Activated CD8-positive, alpha-beta memory T cell treated with anti-CD3 and anti-CD28 coated beads for 36 hours (primary cell): ENCODE measurements around the gene CDT1. TPM values are rescaled to one million over a fixed set of nuclear protein-coding genes. Genes with fewer than 3 reads are reported as not detected.

ENCODE experiments used
- CTCF ChIA-PET: fragments of 350-600 bp; sonication (Branson Sonifier 250); formaldehyde crosslinking; loops from one replicate; lab custom pipeline; 2021; ENCODE audit warnings: antibody characterized with exemption; lab: Charles Lee
- POLR2A ChIA-PET: fragments of 350-600 bp; sonication (Branson Sonifier 250); formaldehyde crosslinking; loops from one replicate; lab custom pipeline; 2021; ENCODE audit warnings: antibody characterized with exemption; lab: Charles Lee
- total RNA-seq, 2 experiments: library from RNA; stranded (reverse); gene quantifications; one replicate each; pipeline ENCODE4 v1.2.3, GENCODE V29; 2021

The CDT1 gene
- total RNA-seq, 2 experiments from 2014 or later = 110 to 119 TPM

GRCh38 chr16:88853325-88853941 lies 49.8 kb downstream of the CDT1 start:
- CTCF ChIA-PET = interaction anchor here (0.7 to 1.3 kb wide), 2 partner anchors 364 to 567 kb away, joined by 4 to 6 read pairs; partner anchors contain the start of gene ZNF778
- POLR2A ChIA-PET = interaction anchor here (1.2 kb wide), 1 partner anchor 339 kb away, joined by 3 read pairs; no protein-coding TSS in a partner anchor

- ChIA-PET POLR2A (interaction anchor here (0.5 kb wide), 1 partner anchor 386 kb away, joined by 7 read pairs; no protein-coding TSS in a partner anchor), CTCF (no interaction called here)
Measured at GRCh38 chr16:88854306-88855111, 50.9 kb downstream of the CDT1 start.

GRCh38 chr16:88855176-88855575 lies 51.6 kb downstream of the CDT1 start:
- CTCF ChIA-PET = interaction anchor here (1.2 kb wide), 1 partner anchor 12 kb away, joined by 3 read pairs; no protein-coding TSS in a partner anchor
- POLR2A ChIA-PET = no interaction called here

- POLR2A ChIA-PET = no interaction called here
- CTCF ChIA-PET = interaction anchor here (1.2 to 3.3 kb wide), 2 partner anchors 13 to 44 kb away, joined by 3 to 37 read pairs; partner anchors contain the start of gene APRT
Measured at GRCh38 chr16:88855736-88856121, 52.1 kb downstream of the CDT1 start.

- CTCF ChIA-PET = interaction anchor here (1.2 to 3.3 kb wide), 5 partner anchors 13 to 311 kb away, joined by 3 to 37 read pairs (median 8); partner anchors contain the start of gene APRT
Measured at GRCh38 chr16:88856122-88856827, 52.7 kb downstream of the CDT1 start.

GRCh38 chr16:88856828-88857727 lies 53.5 kb downstream of the CDT1 start, which contains the start of the genes GALNS and TRAPPC2L:
Gene GALNS (minus strand): TSS chr16:88856947. CDS start chr16:88856877, 70 bp downstream.
Gene TRAPPC2L (plus strand): TSS chr16:88857127. CDS start chr16:88857151, 24 bp downstream.
- CTCF ChIA-PET = interaction anchor here (0.6 to 3.3 kb wide), 13 partner anchors 11 to 310 kb away, joined by 3 to 37 read pairs (median 5); partner anchors contain the start of genes ACSF3 and APRT
- POLR2A ChIA-PET = interaction anchor here (0.6 to 1.9 kb wide), 4 partner anchors 45 to 308 kb away, joined by 3 to 13 read pairs (median 8); partner anchors contain the start of gene APRT

More at GRCh38 chr16:88856122-88856827, 52.7 kb downstream of the CDT1 start:
- POLR2A ChIA-PET = interaction anchor here (1.9 kb wide), 1 partner anchor 44 kb away, joined by 13 read pairs; the partner anchor contains the start of gene APRT

GRCh38 chr16:88857728-88858339 lies 54.2 kb downstream of the CDT1 start:
- POLR2A ChIA-PET = interaction anchor here (0.6 to 1.9 kb wide), 4 partner anchors 46 to 307 kb away, joined by 3 to 13 read pairs (median 8); partner anchors contain the start of gene APRT
- CTCF ChIA-PET = interaction anchor here (0.6 to 3.3 kb wide), 17 partner anchors 11 to 406 kb away, joined by 3 to 37 read pairs (median 4); partner anchors contain the start of genes ACSF3 and APRT

Other genes with a start within 250 kb of the CDT1 start
- gene ZC3H18, start 233.4 kb upstream of the CDT1 start, total RNA-seq = 10 to 100 TPM; 88.0 to 94.2 TPM
- not detected for gene IL17C, start 165.2 kb upstream of the CDT1 start, total RNA-seq
- 100 to 1,000 TPM; 227 to 229 TPM for gene CYBA, start 152.7 kb upstream of the CDT1 start, total RNA-seq
- gene MVD, start 140.7 kb upstream of the CDT1 start, total RNA-seq = 10 to 100 TPM; 66.5 to 68.5 TPM
- gene SNAI3, start 117.3 kb upstream of the CDT1 start, total RNA-seq = 1 to 10 TPM; 2.3 TPM
- 10 to 100 TPM; 48.8 to 52.6 TPM for gene RNF166, start 97.4 kb upstream of the CDT1 start, total RNA-seq
- gene CTU2, start 97.3 kb upstream of the CDT1 start, total RNA-seq = 10 to 100 TPM; 66.6 to 66.8 TPM
- gene PIEZO1, start 18.6 kb upstream of the CDT1 start, total RNA-seq = 100 to 1,000 TPM; 217 to 219 TPM
- gene APRT, start 8.1 kb downstream of the CDT1 start, total RNA-seq = 100 to 1,000 TPM; 325 to 330 TPM
- gene GALNS, start 53.2 kb downstream of the CDT1 start, total RNA-seq = 10 to 100 TPM; 18.3 to 19.0 TPM
- gene TRAPPC2L, start 53.3 kb downstream of the CDT1 start, total RNA-seq = 100 to 1,000 TPM in 1 of 2 experiments, 10 to 100 TPM in 1; 97.2 to 103 TPM
- gene PABPN1L, start 62.9 kb downstream of the CDT1 start, total RNA-seq = not detected
- gene CBFA2T3, start 173.4 kb downstream of the CDT1 start, total RNA-seq = not detected